SK-N-SH (cell line): ENCODE measurements around the gene MBNL2.

Experiments
- EP300 ChIP-seq, 2 experiments: IDR thresholded peaks; 2 replicates each; pipeline versions ENCODE4 v1.4.0 to v1.6.1; 2012; ENCODE audit warnings: borderline replicate concordance in 1 of 2, low read depth in 1 of 2, low read length in 1 of 2
- FOSL2 ChIP-seq: IDR thresholded peaks from 2 replicates; pipeline ENCODE4 v1.4.0; 2012; ENCODE audit warnings: low read depth, mild to moderate bottlenecking, moderate library complexity, borderline replicate concordance
- FOXM1 ChIP-seq: IDR thresholded peaks from 2 replicates; pipeline ENCODE4 v1.4.0; 2012; ENCODE audit warnings: low read depth, mild to moderate bottlenecking
- SIN3A ChIP-seq: IDR thresholded peaks from 2 replicates; pipeline ENCODE4 v1.6.1; 2012; ENCODE audit warnings: low read depth, mild to moderate bottlenecking, low read length, moderate library complexity, borderline replicate concordance
- SMC3 ChIP-seq: IDR thresholded peaks from 2 replicates; pipeline ENCODE4 v1.6.1; 2012; ENCODE audit warnings: low read depth, low read length, improper control_type of control experiment
- TAF1 ChIP-seq: IDR thresholded peaks from 2 replicates; pipeline ENCODE4 v1.6.1; 2012; ENCODE audit warnings: low read depth, mild to moderate bottlenecking, low read length, moderate library complexity, borderline replicate concordance
- USF2 ChIP-seq: fragments of 150-350 bp; IDR thresholded peaks from 2 replicates; pipeline ENCODE4 v1.6.1; 2017; ENCODE audit warnings: antibody characterized with exemption, low read length, low read depth, borderline replicate concordance
- TF ChIP-seq, protein P1 (sequence below): IDR thresholded peaks from 2 replicates; pipeline ENCODE4 v1.4.0; 2012; ENCODE audit warnings: low read depth, borderline replicate concordance
- TF ChIP-seq, protein P2 (sequence below): fragments of 200-600 bp; sonication (generic); IDR thresholded peaks from 2 replicates; pipeline ENCODE4 v1.6.1; 2017; ENCODE audit warnings: antibody characterized with exemption, mild to moderate bottlenecking, moderate library complexity

GRCh38 chr13:97249093-97249795 is 27.1 kb downstream of the MBNL2 start:
- TF ChIP-seq, protein P1, sequence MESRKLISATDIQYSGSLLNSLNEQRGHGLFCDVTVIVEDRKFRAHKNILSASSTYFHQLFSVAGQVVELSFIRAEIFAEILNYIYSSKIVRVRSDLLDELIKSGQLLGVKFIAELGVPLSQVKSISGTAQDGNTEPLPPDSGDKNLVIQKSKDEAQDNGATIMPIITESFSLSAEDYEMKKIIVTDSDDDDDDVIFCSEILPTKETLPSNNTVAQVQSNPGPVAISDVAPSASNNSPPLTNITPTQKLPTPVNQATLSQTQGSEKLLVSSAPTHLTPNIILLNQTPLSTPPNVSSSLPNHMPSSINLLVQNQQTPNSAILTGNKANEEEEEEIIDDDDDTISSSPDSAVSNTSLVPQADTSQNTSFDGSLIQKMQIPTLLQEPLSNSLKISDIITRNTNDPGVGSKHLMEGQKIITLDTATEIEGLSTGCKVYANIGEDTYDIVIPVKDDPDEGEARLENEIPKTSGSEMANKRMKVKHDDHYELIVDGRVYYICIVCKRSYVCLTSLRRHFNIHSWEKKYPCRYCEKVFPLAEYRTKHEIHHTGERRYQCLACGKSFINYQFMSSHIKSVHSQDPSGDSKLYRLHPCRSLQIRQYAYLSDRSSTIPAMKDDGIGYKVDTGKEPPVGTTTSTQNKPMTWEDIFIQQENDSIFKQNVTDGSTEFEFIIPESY: no peak
- TF ChIP-seq, protein P2, sequence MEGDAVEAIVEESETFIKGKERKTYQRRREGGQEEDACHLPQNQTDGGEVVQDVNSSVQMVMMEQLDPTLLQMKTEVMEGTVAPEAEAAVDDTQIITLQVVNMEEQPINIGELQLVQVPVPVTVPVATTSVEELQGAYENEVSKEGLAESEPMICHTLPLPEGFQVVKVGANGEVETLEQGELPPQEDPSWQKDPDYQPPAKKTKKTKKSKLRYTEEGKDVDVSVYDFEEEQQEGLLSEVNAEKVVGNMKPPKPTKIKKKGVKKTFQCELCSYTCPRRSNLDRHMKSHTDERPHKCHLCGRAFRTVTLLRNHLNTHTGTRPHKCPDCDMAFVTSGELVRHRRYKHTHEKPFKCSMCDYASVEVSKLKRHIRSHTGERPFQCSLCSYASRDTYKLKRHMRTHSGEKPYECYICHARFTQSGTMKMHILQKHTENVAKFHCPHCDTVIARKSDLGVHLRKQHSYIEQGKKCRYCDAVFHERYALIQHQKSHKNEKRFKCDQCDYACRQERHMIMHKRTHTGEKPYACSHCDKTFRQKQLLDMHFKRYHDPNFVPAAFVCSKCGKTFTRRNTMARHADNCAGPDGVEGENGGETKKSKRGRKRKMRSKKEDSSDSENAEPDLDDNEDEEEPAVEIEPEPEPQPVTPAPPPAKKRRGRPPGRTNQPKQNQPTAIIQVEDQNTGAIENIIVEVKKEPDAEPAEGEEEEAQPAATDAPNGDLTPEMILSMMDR: no peak
- TF ChIP-seq EP300 (IDR thresholded peaks at IDR 0.05; ENCODE audit: borderline replicate concordance in 1 of 2, low read depth in 1 of 2, low read length in 1 of 2) (no peak), SMC3 (no peak), FOSL2 (no peak), TAF1 (no peak), USF2 (no peak), FOXM1 (no peak), SIN3A (no peak)
